ENCODE results near the gene CNOT4. TPM values are rescaled to one million over a fixed set of nuclear protein-coding genes. Genes with fewer than 3 reads are reported as not detected.

Gene CNOT4
- total and polyA plus RNA-seq, 2 experiments from 2014 or later, result 6.7 to 18.2 TPM

DNA sequence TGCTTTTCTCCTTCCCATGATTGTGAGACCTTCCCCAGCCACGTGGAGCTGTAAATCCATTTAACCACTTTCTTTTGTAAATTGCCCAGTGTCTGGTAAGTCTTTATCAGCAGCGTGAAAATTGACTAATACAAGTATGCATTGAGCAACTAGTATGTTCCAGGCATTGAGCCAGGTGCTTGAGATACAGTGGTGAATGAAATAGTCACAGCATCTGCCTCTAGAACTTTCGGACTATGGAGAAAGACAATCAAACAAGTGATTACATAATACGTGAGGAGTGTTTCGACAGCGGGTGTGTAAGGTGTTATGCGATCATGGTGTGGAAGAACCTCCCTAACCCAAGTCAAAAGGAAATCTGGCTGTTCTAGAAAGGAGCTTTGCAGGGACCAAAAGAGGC lies 26.2 kb upstream of the CNOT4 start:
- no peaks in the 10 kb centered on the region for H3K9me2 ChIP-seq (ENCODE audit: insufficient read depth)
- no peak overlapping the region for H3K27ac ChIP-seq
- peak; percentile 71 for DNase-seq
- in situ Hi-C loops (cut with MboI), result no loop called here
- WGBS, 2 experiments (ENCODE audit: low coverage in 1 of 2, low lambda C conversion rate in 2 of 2, missing lambda C conversion rate in 2 of 2), result 49 to 50% methylated on average over 7 of the region's 7 CpGs
- no peak overlapping the region for H3K9ac ChIP-seq
- H3K4me3 ChIP-seq, result no peak overlapping the region
- H3K79me2 ChIP-seq (ENCODE audit: insufficient read depth), result no peaks in the 10 kb centered on the region
- H3K4me2 ChIP-seq (ENCODE audit: unreplicated experiment), result no peak overlapping the region
- H2AFZ ChIP-seq, result no peak overlapping the region
- TF ChIP-seq EZH2phosphoT487 (IDR thresholded peaks at IDR 0.05; ENCODE audit: insufficient read depth, low read depth) (no peak), EZH2 (IDR thresholded peaks at IDR 0.05; ENCODE audit: insufficient read depth, poor library complexity, severe bottlenecking) (no peak)
- no peaks in the 10 kb centered on the region for H3F3A ChIP-seq (ENCODE audit: insufficient read depth)
- H3K9me3 ChIP-seq (ENCODE audit: low read depth), result no peaks in the 10 kb centered on the region
- H3K36me3 ChIP-seq (ENCODE audit: low read depth), result no peaks in the 10 kb centered on the region
- no peaks in the 10 kb centered on the region for H3K4me1 ChIP-seq (ENCODE audit: insufficient read depth)
- no peaks in the 10 kb centered on the region for H4K20me1 ChIP-seq (ENCODE audit: insufficient read depth)
- no peaks in the 10 kb centered on the region; the same call in 1 of the 2 replicates for H3K27me3 ChIP-seq (replicated peaks; ENCODE audit: insufficient read depth)

DNA sequence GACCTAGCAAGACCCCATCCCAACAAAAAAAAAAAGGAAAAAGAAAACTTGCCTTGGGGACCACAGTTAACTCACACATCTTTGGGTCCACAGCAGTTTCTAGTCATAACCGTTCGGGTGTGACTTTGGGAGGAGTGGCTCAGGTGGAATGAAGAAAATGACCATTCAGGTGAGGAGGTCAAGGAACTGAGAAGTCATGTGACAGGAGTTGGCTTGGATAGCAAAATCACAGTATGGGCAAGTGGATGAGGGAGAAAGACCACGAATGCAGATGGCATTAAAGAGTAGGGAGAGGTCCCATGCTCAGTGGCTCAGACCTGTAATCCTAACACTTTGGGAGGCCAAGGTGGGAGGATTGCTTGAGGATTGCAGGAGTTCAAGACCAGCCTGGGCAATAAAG lies 17.1 kb upstream of the CNOT4 start:
- H3F3A ChIP-seq (ENCODE audit: insufficient read depth), result no peaks in the 10 kb centered on the region
- no peak for DNase-seq
- H3K9me3 ChIP-seq (ENCODE audit: low read depth), result no peaks in the 10 kb centered on the region
- H2AFZ ChIP-seq, result no peak overlapping the region
- no peaks in the 10 kb centered on the region for H3K9me2 ChIP-seq (ENCODE audit: insufficient read depth)
- no peak overlapping the region for H3K9ac ChIP-seq
- no peaks in the 10 kb centered on the region for H3K79me2 ChIP-seq (ENCODE audit: insufficient read depth)
- WGBS, 2 experiments (ENCODE audit: low coverage in 1 of 2, low lambda C conversion rate in 2 of 2, missing lambda C conversion rate in 2 of 2), result 67 to 72% methylated on average over 3 of the region's 3 CpGs
- in situ Hi-C loops (cut with MboI), result no loop called here
- H3K4me2 ChIP-seq (ENCODE audit: unreplicated experiment), result no peak overlapping the region
- no peaks in the 10 kb centered on the region; the same call in none of the 2 replicates for H3K27me3 ChIP-seq (replicated peaks; ENCODE audit: insufficient read depth)
- H3K4me3 ChIP-seq, result no peak overlapping the region
- no peaks in the 10 kb centered on the region for H3K4me1 ChIP-seq (ENCODE audit: insufficient read depth)
- TF ChIP-seq EZH2 (IDR thresholded peaks at IDR 0.05; ENCODE audit: insufficient read depth, poor library complexity, severe bottlenecking) (no peak), EZH2phosphoT487 (IDR thresholded peaks at IDR 0.05; ENCODE audit: insufficient read depth, low read depth) (no peak)
- H3K27ac ChIP-seq, result no peak overlapping the region
- no peaks in the 10 kb centered on the region for H4K20me1 ChIP-seq (ENCODE audit: insufficient read depth)
- H3K36me3 ChIP-seq (ENCODE audit: low read depth), result no peaks in the 10 kb centered on the region

DNA sequence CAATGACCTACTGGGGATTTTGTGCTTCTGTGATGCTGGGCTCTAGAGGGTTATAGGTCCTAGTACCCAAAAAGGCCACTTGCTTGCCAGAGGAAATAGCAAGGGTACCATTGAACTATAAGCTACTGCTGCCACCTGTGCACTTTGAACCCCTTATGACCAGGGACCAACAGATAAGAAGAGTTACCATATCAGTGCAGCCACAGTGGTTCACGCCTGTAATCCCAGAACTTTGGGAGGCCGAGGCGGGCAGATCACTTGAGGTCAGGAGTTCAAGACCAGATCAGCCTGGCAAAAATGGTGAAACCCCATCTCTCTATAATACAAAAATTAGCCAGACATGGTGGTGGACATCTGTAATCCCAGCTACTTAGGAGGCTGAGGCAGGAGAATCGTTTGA lies 15.5 kb upstream of the CNOT4 start:
- Histone ChIP-seq H3K79me2 (ENCODE audit: insufficient read depth) (no peaks in the 10 kb centered on the region), H3K27me3 (replicated peaks; ENCODE audit: insufficient read depth) (no peaks in the 10 kb centered on the region; the same call in 1 of the 2 replicates), H3K9me3 (ENCODE audit: low read depth) (no peaks in the 10 kb centered on the region), H3F3A (ENCODE audit: insufficient read depth) (no peaks in the 10 kb centered on the region), H3K4me1 (ENCODE audit: insufficient read depth) (no peaks in the 10 kb centered on the region), H3K27ac (no peak overlapping the region), H3K36me3 (ENCODE audit: low read depth) (no peaks in the 10 kb centered on the region), H3K4me3 (no peak overlapping the region), H3K9ac (no peak overlapping the region), H3K9me2 (ENCODE audit: insufficient read depth) (no peaks in the 10 kb centered on the region), H3K4me2 (ENCODE audit: unreplicated experiment) (no peak overlapping the region), H4K20me1 (ENCODE audit: insufficient read depth) (no peaks in the 10 kb centered on the region), H2AFZ (no peak overlapping the region)
- TF ChIP-seq EZH2phosphoT487 (IDR thresholded peaks at IDR 0.05; ENCODE audit: insufficient read depth, low read depth), result no peak
- no peak for DNase-seq
- in situ Hi-C loops (cut with MboI), result no loop called here
- 87 to 95% methylated on average over 4 of the region's 4 CpGs for WGBS, 2 experiments (ENCODE audit: low coverage in 1 of 2, low lambda C conversion rate in 2 of 2, missing lambda C conversion rate in 2 of 2)

DNA sequence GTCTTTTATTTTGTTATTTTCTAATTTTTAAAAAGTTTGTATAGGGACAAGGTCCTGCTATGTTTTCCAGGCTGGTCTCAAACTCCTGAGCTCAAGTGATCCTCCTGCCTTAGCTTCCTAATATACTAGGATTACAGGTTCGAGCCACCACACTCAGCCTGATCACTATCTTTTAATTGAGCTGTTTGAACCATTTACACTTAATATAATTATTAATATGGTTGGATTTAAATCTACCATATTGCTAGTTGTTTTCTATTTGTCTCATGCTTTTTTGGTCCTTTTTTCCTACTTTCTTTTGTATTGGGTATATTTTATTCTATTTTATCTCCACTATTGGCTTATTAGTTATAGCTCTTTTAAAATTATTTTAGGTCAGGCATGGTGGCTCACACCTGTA lies 13.2 kb upstream of the CNOT4 start:
- TF ChIP-seq EZH2 (IDR thresholded peaks at IDR 0.05; ENCODE audit: insufficient read depth, poor library complexity, severe bottlenecking) (no peak), EZH2phosphoT487 (IDR thresholded peaks at IDR 0.05; ENCODE audit: insufficient read depth, low read depth) (no peak)
- H3F3A ChIP-seq (ENCODE audit: insufficient read depth), result no peaks in the 10 kb centered on the region
- H4K20me1 ChIP-seq (ENCODE audit: insufficient read depth), result no peaks in the 10 kb centered on the region
- H3K27me3 ChIP-seq (replicated peaks; ENCODE audit: insufficient read depth), result no peaks in the 10 kb centered on the region; the same call in 1 of the 2 replicates
- H3K9me3 ChIP-seq (ENCODE audit: low read depth), result no peaks in the 10 kb centered on the region
- H3K9ac ChIP-seq, result no peak overlapping the region
- H3K36me3 ChIP-seq (ENCODE audit: low read depth), result no peaks in the 10 kb centered on the region
- H3K4me1 ChIP-seq (ENCODE audit: insufficient read depth), result no peaks in the 10 kb centered on the region
- H3K79me2 ChIP-seq (ENCODE audit: insufficient read depth), result no peaks in the 10 kb centered on the region
- no peaks in the 10 kb centered on the region for H3K9me2 ChIP-seq (ENCODE audit: insufficient read depth)
- no peak overlapping the region for H2AFZ ChIP-seq
- in situ Hi-C loops (cut with MboI), result no loop called here
- 9 to 11% methylated on average over 1 of the region's 1 CpG for WGBS, 2 experiments (ENCODE audit: low coverage in 1 of 2, low lambda C conversion rate in 2 of 2, missing lambda C conversion rate in 2 of 2)
- DNase-seq, result no peak
- H3K4me2 ChIP-seq (ENCODE audit: unreplicated experiment), result no peak overlapping the region
- H3K4me3 ChIP-seq, result no peak overlapping the region
- no peak overlapping the region for H3K27ac ChIP-seq

DNA sequence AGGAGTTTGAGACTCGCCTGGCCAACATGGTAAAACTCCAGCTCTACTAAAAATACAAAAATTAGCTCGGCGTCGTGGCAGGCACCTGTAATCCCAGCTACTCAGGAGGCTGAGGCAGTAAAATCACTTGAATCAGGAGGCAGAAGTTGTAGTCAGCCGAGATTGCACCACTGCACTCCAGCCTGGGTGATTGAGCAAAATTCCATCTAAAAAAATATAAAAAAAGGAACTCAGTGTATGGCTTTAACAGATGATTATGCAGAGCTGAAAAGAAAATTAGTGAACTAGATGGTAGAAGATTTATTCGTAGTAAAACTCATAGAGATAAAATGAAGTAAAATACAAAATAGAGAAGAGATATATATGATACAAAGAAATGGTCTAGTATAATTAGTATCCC lies 12.6 kb upstream of the CNOT4 start:
- no peaks in the 10 kb centered on the region for H3F3A ChIP-seq (ENCODE audit: insufficient read depth)
- H3K79me2 ChIP-seq (ENCODE audit: insufficient read depth), result no peaks in the 10 kb centered on the region
- H3K9me3 ChIP-seq (ENCODE audit: low read depth), result no peaks in the 10 kb centered on the region
- H3K9me2 ChIP-seq (ENCODE audit: insufficient read depth), result no peaks in the 10 kb centered on the region
- no peaks in the 10 kb centered on the region for H3K36me3 ChIP-seq (ENCODE audit: low read depth)
- no peaks in the 10 kb centered on the region; the same call in 1 of the 2 replicates for H3K27me3 ChIP-seq (replicated peaks; ENCODE audit: insufficient read depth)
- TF ChIP-seq EZH2 (IDR thresholded peaks at IDR 0.05; ENCODE audit: insufficient read depth, poor library complexity, severe bottlenecking) (no peak), EZH2phosphoT487 (IDR thresholded peaks at IDR 0.05; ENCODE audit: insufficient read depth, low read depth) (no peak)
- no peak overlapping the region for H3K4me3 ChIP-seq
- no peak overlapping the region for H3K9ac ChIP-seq
- no peaks in the 10 kb centered on the region for H4K20me1 ChIP-seq (ENCODE audit: insufficient read depth)
- DNase-seq, result no peak
- in situ Hi-C loops (cut with MboI), result no loop called here
- no peak overlapping the region for H2AFZ ChIP-seq
- H3K4me1 ChIP-seq (ENCODE audit: insufficient read depth), result no peaks in the 10 kb centered on the region
- 68 to 79% methylated on average over 6 of the region's 6 CpGs for WGBS, 2 experiments (ENCODE audit: low coverage in 1 of 2, low lambda C conversion rate in 2 of 2, missing lambda C conversion rate in 2 of 2)
- H3K4me2 ChIP-seq (ENCODE audit: unreplicated experiment), result no peak overlapping the region
- no peak overlapping the region for H3K27ac ChIP-seq
